HG02588 (cell line): ENCODE measurements around the gene STON2.
A peak's percentile ranks its signal among the peaks of the same experiment; 100 is the strongest.
"Not testable (repeated sequence)": the region's sequence is repeated elsewhere in the genome, so short reads cannot be mapped to it uniquely, and the experiment has no call there.

Experiments
- ATAC-seq: cut with Tn5 transposase; IDR thresholded peaks from one replicate; pipeline ENCODE4 v1.9.1; 2021; ENCODE audit warnings: mild to moderate bottlenecking, moderate library complexity; ENCODE audit not compliant: unreplicated experiment

STON2 gene

GRCh38 chr14:81400202-81400678, at the start of gene STON2:
Gene STON2, minus strand, starts transcription at chr14:81400324. Its CDS starts 1,942 bp downstream, at chr14:81398382.
- ATAC-seq = no peak

GRCh38 chr14:81449576-81449975, 49.5 kb upstream of the STON2 start:
- no peak for ATAC-seq

- ATAC-seq = no peak
Measured at GRCh38 chr14:81449114-81449513, 49.0 kb upstream of the STON2 start.

GRCh38 chr14:81447021-81447764, 47.1 kb upstream of the STON2 start:
- ATAC-seq = no peak

GRCh38 chr14:81446279-81447007, 46.3 kb upstream of the STON2 start:
- no peak for ATAC-seq

GRCh38 chr14:81441626-81442134, 41.6 kb upstream of the STON2 start:
- ATAC-seq = no peak

GRCh38 chr14:81440041-81440440, 39.9 kb upstream of the STON2 start:
- no peak for ATAC-seq

- no peak for ATAC-seq
Measured at GRCh38 chr14:81437244-81437643, 37.1 kb upstream of the STON2 start.

- peak; percentile 87 for ATAC-seq
Measured at GRCh38 chr14:81436296-81437138, 36.4 kb upstream of the STON2 start.

GRCh38 chr14:81435391-81436295, 35.5 kb upstream of the STON2 start:
- ATAC-seq = peak; percentile 45

- ATAC-seq = no peak
Measured at GRCh38 chr14:81435048-81435390, 34.9 kb upstream of the STON2 start.

GRCh38 chr14:81434230-81434629, 34.1 kb upstream of the STON2 start:
- ATAC-seq = no peak

GRCh38 chr14:81433378-81433777, 33.3 kb upstream of the STON2 start:
- no peak for ATAC-seq

- no peak for ATAC-seq
Measured at GRCh38 chr14:81432219-81432661, 32.1 kb upstream of the STON2 start.

GRCh38 chr14:81430235-81430634, 30.1 kb upstream of the STON2 start:
- ATAC-seq = no peak

GRCh38 chr14:81429749-81430148, 29.6 kb upstream of the STON2 start:
- not testable (repeated sequence) for ATAC-seq

- no peak for ATAC-seq
Measured at GRCh38 chr14:81429028-81429427, 28.9 kb upstream of the STON2 start.

GRCh38 chr14:81427348-81428058, 27.4 kb upstream of the STON2 start:
- no peak for ATAC-seq

- no peak for ATAC-seq
Measured at GRCh38 chr14:81423504-81423903, 23.4 kb upstream of the STON2 start.
